Measurements from ENCODE around the gene HCRT.

DNA sequence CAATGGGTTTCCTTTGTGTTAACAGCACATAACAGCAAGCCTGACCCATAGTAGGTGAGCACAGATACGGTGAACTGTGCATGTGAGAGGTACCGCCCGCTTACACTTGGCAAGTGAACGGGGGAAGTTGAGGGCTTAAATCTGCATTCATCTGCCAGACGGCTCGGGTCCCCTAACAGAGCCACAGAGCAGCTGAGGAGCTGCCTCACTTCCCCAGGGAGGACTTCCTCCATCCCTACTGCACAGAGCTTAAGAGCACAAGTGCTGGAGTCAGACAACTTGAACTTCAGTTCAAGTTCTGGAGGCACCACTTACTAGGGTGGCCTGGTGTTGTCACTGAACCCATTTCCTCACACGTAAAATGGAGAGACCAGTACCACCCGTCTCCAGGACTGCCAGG, 43.9 kb downstream of the HCRT start:
- TF ChIP-seq EZH2 (IDR thresholded peaks at IDR 0.05) (no peak), POLR2AphosphoS5 (IDR thresholded peaks at IDR 0.05; ENCODE audit: borderline replicate concordance, low read depth, low read length) (no peak), FOXP2 (optimal IDR thresholded peaks at IDR 0.05; ENCODE audit: control extremely low read depth, extremely low read length, insufficient read depth) (no peak)
